K562 treated with DMSO at 1 percent for 4 hours (cell line): ENCODE data around the gene FAM177A1. TPM values are rescaled to one million over a fixed set of nuclear protein-coding genes. Genes with fewer than 3 reads are reported as not detected.

Source experiments
- total RNA-seq: library from RNA; unstranded; fragments of 300-600 nt; gene quantifications from 2 replicates; pipeline ENCODE4 v1.2.3, GENCODE V29; 2022; ENCODE audit not compliant: insufficient read depth

Gene FAM177A1
- total RNA-seq, result 26.4 and 46.2 TPM in 2 replicates

DNA sequence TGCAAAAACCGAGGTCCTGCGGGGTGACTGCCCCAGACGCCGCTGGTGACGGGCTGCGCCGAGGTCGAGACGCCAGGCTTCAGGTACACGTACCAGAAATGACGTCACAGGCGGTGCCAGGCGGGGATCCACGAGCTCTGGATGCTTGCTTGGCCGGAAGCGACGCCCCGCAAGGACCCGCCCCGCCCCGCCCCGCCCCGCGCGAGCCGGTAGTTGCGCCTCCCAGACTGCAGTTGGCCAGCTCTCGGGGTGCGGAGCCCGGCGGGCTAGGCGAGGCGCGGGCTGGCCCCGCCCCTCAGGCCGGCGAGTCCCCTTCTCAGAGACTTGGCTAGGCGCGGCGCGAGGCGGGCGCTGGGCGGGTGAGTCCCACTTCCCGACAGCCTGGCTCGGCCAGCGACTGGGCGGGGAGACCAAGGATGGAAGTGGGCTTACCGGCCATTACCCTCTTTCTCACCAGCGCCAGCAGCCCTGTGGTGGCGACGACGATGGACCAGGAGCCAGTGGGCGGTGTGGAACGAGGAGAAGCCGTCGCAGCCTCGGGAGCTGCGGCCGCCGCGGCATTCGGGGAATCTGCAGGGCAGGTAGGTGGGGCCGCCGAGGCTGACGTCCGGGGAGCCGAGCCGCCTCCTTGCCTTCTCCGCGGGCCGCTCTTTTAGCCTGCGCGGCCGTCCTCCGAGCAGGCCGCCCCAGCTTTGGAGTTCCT lies at the start of gene FAM177A1:
Gene FAM177A1 (plus strand): TSS at position 225 of the 703 bp plus-strand sequence. CDS start 192 bp downstream, at position 417.

DNA sequence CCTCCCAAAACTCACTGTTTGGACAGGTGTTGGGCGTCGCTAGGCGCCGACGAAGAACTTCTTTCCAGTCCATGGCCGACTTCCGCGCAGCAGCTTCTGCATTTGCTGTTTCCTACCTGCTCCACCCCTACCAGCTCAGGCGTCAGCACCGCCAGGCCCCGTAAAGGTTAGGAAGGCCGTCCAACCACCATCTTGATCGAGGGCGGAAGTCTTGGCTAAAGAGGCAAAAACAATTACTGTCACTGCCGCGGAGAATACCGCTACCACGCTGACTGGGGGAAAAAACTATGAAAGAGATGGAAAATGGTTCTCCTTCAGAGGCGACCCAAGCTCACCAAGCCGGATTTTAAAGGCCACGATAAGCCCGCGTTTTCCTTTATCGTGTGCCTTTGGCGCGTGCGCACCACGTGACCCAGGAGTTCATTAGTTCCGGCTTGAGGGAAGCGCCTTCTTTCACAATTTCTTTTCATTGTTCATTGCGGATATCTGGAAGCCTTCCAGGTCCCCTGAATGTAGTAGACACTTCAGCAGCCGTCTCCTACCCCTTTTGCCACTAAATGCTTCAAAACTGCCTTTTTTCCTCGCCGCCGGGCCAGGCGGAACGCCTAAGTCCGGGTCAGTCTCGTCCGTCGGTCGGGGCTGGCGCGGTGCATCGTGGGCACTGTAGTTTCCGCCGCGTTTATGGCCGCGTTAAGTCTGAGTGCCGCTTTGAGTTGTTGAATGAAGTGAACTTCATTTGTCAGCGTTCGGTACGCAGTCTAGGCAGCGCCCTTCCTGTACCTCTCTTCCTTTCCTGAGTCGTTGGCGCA lies 76.0 kb downstream of the FAM177A1 start, which contains the start of the genes PPP2R3C and PRORP:
Gene PPP2R3C (minus strand): TSS at position 104 of the 809 bp plus-strand sequence. CDS start 31 bp downstream, at position 73.
Gene PRORP (plus strand): TSS at position 666 of the 809 bp plus-strand sequence. CDS start 694 bp downstream, outside the sequence.

Other genes starting within 250 kb of the FAM177A1 start
- gene BAZ1A, start 170.9 kb upstream of the FAM177A1 start, total RNA-seq, result 13.2 and 16.6 TPM in 2 replicates
- 32.5 and 37.6 TPM in 2 replicates for gene SRP54, start 63.3 kb upstream of the FAM177A1 start, total RNA-seq
- 14.5 and 16.8 TPM in 2 replicates for gene PPP2R3C, start 75.7 kb downstream of the FAM177A1 start, total RNA-seq
- gene PRORP, start 76.3 kb downstream of the FAM177A1 start, total RNA-seq, result 8.7 and 10.6 TPM in 2 replicates
- 197 TPM in 2 replicates for gene PSMA6, start 246.1 kb downstream of the FAM177A1 start, total RNA-seq